HL-60/S4 (cell line): Measurements from ENCODE around the gene RPS6KB1.
"Not testable (repeated sequence)": the region's sequence is repeated elsewhere in the genome, so short reads cannot be mapped to it uniquely, and the experiment has no call there.

Experiments
- in situ Hi-C: fragments of 300-500 bp; cut with MboI; formaldehyde crosslinking; loops from 2 replicates; pipeline ENCODE4 v1.14.3; 2022; ENCODE audit warnings: low sequenced_read_pairs

RPS6KB1 gene

DNA sequence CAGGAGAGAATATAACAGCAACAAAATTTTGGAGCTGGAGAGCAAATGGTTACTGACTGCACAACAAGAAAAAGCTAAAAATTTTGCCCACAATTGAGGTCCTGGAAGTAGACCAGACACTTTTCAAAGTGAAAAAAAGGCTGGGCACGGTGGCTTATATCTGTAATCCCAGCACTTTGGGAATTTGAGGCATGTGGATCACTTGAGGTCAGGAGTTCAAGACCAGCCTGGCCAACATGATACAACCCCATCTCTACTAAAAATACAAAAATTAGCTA, 23.0 kb upstream of the RPS6KB1 start:
- in situ Hi-C loops, result no loop called here

DNA sequence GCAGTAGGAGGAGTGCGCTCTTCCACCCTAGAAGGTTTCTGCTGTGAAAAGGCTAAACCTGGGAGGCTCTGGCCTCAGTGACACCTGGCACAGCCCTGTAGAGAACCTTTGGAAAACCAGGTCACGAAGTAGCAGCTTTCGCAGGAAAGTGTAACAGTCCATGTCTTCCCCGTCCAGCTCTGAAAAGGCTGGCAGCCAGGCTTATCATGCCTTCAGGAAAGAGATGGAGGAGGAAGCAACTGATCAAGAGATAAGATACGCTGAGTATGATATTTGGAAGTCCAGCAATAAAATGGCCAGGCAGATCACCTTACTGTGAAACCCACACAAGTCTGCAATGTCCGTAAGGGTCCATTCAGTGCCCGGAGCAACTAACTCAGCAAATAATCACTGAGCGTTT, 22.4 kb upstream of the RPS6KB1 start:
- in situ Hi-C loops, result no loop called here

DNA sequence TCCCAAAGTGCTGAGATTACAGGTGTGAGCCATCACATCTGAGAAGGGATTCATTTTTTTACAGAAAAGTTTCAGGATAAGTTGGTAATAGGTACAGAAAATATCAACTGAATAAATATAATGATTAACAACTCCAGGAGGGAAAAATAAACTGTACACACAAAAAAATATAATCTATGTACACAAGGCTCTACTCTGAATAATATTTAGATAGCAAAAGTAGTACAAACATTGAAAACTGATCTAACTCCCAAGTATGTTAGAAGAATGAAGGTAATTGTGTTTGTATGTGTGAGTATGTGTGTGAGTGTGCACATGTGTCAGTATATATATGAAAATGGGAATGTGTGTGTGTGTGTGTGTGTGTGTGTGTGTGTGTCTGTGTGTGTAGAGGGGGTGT, 20.6 kb upstream of the RPS6KB1 start:
- in situ Hi-C loops, result no loop called here

DNA sequence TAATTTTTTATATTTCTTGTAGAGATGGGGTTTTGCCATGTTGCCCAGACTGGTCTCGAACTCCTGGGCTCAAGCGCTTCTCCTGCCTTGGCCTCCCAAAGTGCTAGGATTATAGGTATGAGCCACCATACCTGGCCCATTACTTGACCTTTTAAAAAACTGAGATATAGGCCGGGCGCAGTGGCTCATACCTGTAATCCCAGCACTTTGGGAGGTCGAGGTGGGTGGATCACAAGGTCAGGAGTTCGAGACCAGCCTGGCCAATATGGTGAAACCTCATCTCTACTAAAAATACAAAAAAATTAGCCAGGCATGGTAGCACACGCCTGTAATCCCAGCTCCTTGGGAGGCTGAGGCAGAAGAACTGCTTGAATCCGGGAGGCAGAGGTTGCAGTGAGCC, 19.5 kb upstream of the RPS6KB1 start:
- in situ Hi-C loops, result not testable (repeated sequence)

DNA sequence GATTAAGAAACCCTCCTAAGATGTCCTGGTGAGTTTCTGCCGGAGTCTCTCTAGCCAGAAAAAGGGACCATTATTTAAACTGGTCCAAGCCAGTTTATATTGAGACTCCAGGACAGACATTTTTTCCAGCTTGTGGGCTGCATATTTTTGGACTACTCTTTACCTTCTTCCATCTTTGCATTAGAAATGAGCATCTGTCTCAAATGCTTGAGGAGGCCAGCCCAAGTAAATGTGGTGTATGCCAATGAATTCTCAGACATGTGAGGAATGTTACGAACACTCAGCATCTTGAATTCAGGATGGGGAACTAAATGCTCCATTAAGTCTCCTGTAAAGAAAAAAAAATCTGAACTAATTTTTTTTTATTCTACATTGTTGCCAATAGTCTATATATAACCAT, 18.5 kb upstream of the RPS6KB1 start:
- in situ Hi-C loops, result no loop called here

DNA sequence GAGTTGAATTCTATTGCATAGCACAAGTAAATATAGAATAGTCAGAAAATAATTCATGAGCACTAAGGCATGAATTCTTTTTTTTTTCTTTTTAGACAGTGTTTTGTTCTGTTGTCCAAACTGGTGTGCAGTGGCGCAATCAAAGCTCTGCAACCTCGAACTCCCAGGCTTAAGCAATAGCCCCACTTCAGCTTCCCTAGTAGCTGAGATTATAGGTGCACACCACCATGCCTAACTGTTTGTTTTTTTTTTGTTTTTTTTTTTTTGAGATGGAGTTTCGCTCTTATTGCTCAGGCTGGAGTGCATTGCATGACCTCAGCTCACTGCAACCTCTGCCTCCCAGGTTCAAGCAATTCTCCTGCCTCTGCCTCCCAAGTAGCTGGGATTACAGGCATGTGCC, 16.8 kb upstream of the RPS6KB1 start:
- in situ Hi-C loops, result no loop called here

DNA sequence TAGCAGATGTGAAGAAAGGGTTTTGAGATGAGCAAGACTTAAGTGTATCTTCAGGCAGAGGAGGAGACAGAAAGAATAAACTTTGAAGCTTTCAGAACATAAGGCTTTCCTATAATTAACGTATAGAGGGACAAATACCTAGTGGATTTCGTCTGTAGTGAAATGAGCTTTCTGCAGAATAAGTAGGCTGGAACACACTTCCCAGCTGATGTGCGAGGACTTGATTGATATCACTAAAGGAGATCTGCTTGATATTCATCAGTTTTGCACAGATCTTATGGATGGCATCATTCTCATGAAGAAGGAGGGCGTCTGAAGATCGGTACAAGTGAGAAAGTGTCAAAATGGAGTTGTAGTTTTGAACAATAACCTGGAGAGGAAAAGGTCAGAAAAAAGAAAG, 15.0 kb upstream of the RPS6KB1 start:
- in situ Hi-C loops, result no loop called here

DNA sequence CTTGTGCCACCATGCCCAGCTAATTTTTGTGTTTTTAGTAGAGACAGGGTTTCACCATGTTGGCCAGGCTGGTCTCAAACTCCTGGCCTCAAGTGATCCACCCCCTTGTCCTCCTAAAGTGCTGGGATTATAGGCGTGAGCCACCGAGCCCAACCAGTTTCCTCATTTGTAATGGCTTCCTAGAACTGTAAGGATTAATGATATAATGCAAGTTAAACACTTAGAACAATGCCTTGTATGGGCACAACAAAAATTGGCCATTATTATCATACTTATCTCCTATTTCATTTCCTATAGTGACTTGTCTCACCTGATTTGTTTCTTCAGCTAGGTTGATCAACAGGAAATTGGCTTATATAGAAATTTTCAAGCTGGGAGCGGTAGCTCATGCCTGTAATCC, 14.3 kb upstream of the RPS6KB1 start:
- in situ Hi-C loops, result no loop called here

DNA sequence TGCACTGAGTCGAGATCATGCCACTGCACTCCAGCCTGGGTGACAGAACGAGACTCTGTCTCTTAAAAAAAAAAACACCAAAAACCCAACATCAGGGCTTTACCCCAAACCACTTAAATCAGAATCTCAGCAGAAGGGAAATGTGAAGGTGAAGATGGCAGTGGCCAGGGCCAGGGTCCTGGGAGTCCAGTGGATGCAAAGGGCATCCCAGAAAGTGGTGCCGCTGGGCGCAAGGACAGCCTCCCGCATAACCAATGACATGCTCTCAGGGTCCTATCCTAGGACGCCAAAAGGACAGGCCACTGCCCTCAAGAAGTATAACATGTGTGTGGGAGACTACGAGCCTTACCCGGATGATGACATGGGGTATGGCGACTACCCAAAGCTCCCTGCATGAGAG, 8.1 kb upstream of the RPS6KB1 start:
- in situ Hi-C loops, result no loop called here

DNA sequence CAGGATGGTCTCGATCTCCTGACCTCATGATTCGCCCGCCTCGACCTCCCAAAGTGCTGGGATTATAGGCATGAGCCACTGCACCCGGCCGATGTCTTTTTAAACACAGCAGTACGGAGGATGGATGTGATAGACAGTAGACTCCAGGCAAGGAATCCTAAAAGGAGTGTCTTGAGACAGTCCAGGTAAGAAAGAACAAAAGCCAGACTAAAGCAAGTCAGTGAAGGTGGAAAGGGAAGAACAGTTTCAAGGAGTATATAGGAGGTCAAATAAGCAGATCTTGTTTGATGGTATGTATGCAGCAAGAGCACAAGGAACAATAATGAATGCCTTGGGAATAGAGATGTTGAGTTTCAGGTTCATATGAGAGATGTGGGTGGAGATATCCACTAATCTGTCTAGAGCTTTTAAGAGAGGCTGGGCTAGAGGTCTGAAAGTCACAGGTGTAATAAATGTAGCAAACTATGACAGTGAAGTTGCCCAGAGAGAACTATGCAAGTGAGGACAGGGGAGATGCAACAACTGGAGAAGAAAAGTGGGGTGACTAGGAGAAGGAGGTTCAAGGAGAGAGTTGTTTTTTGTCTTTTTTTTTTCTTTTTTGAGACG, 4.7 kb upstream of the RPS6KB1 start:
- in situ Hi-C loops, result no loop called here

DNA sequence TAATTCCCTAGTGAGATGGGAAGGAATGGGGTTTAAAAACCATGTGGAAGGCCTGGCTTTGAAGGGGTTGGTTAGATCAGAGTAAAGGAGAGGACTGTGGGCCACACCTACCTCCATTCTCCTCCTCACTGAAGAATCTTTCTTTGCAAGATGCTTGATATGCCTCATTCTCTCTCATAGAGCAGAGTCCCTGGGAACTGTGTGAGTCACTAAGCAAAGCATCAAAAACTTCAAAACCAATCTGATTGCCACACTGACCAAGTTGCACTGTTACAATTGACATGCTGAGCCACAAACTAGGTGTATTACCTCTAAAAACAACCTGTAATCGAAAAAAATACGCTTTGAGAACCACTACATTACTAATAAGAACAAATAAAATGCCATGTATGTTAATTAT, 2.2 kb upstream of the RPS6KB1 start:
- in situ Hi-C loops, result no loop called here

DNA sequence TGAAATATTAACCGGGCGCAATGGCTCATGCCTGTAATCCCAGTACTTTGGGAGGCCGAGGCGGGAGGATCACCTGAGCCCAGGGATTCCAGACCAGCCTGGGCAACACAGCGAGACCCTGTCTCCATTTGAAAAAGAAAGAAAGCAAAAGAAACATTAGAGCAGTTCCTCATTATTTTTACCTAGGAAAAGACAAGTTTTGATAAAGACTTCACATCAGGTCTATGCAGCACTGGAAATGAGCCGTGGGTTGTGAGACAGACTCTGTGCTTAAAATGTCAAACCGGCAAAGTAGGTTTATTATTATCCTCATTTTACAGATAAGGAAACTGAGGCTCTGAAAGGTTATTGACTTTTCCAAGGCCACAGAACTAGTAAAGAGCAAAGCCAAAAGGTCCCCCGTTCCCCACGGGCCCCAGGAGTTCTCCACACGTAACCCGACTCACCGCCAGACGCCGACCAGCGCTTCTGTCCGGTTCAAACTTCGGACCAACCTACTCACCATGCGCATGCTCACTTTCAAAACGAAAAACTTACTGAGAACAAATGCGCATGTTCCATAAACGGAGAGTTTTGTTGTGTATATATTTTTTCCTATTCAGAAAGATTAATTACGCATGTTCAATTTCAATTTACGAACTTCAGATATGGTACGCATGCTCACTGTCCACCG, 534 bp upstream of the RPS6KB1 start:
- in situ Hi-C loops, result no loop called here

DNA sequence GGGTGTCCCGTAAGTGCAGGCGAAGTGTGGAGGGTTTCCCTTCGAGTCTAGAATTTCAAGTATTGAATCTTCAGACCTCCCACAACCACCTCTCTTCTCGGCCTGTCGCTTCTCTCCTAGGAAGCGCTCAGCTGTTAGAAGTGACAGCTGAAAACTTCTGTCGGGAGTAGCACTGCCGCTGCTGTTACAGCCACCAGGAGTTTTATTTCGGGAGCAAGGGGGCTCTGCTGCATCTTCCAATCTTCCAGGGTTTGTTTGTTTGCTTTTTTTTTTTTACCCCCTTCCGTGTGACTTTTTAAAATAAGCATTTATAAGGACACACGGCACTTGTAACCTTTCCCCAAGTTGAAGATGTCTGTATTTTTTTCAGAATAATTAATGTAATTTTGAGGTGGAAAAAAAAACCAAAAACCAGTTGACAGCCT, 767 bp downstream of the RPS6KB1 start:
- in situ Hi-C loops, result no loop called here

DNA sequence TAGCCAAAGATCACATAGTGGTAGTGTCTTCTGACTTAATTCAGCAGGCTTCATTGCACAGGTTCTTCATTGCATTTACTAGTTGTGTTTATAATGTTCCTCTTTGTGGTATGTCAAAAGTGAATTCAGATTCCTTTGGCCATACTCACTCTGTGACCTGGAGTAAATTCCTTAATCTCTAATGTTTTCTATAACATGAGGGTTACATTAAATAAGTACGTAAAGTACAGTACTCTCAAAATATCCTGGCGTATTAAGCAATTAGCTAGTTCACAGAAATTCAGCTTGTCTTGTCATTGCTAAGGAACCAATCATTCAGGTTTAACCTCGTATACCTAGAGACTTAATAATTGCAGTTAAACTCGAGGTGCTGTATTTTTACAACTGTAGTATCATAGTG, 4.2 kb downstream of the RPS6KB1 start:
- in situ Hi-C loops, result no loop called here

DNA sequence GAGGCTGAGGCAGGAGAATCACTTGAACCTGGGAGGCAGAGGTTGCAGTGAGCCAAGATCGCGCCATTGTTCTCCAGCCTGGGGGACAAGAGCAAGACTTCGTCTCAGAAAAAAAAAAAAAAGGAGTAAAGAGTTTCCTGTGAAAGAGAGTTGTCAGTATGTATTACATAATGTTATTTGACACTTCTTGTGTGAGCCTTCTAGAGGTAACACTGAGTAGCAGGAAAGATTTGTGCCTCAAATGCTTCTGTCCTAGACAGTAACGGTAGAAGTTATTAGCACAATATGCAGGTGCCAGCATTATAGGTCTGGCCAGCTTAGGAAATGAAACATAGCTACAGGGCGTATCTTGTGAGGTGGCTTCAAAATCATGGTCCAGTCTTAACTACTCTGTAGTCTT, 6.2 kb downstream of the RPS6KB1 start:
- in situ Hi-C loops, result no loop called here

DNA sequence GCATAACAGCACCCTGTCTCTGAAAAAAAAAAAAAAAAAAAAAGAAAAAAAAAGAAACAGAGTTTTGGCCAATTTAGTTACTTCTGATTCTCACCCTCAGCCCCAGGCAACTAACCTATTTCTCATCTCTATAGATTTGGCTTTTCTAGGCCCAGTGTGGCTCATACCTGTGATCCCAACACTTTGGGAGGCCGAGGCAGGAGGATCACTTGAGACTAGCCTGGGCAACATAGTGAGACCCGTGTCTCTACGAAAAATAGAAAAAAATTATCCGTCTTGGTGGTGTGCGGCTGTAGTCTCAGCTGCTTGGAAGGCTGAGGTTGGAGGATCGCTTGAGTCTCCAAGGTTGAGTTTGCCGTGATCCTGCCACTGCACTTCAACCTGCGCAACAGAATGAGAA, 8.7 kb downstream of the RPS6KB1 start:
- in situ Hi-C loops, result loop anchor here (25.0 kb wide), 1 partner anchor 211 kb away; no protein-coding TSS in a partner anchor

DNA sequence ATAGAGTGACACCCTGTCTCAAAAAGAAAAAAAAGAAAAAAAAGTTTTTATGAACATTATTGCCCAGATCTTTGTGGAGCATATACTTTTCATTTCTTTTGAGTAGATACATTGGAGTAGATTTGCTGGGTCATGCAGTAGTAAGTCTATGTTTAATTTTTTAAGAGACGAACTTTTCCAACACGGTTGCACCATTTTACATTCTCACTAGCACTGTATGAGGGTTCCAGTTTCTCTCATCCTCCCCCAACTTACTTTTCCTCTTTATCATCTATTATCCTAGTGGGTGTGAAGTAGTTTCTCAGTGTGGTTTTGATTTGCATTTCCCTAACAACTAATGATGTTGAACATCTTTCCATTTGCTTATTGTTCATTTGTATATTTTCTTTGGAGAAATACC, 10.5 kb downstream of the RPS6KB1 start:
- in situ Hi-C loops, result loop anchor here (25.0 kb wide), 1 partner anchor 209 kb away; no protein-coding TSS in a partner anchor

DNA sequence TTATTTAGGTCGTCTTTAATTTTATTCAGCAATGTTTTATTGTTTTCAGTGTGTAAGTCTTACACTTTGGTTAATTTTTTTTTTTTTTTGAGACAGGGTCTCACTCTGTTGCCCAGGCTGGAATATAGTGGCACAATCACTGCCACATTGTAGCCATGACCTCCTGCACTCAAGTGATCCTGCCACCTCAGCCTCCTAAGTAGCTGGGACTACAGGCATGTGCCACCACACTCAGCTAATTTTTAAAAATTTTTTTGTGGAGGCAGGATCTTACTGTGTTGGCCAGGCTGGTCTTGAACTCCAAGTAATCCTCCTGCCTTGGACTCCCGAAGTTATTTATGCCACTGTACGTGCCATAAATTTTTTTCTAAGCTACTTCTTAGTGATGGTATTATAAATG, 14.5 kb downstream of the RPS6KB1 start:
- in situ Hi-C loops, result loop anchor here (25.0 kb wide), 1 partner anchor 205 kb away; no protein-coding TSS in a partner anchor

DNA sequence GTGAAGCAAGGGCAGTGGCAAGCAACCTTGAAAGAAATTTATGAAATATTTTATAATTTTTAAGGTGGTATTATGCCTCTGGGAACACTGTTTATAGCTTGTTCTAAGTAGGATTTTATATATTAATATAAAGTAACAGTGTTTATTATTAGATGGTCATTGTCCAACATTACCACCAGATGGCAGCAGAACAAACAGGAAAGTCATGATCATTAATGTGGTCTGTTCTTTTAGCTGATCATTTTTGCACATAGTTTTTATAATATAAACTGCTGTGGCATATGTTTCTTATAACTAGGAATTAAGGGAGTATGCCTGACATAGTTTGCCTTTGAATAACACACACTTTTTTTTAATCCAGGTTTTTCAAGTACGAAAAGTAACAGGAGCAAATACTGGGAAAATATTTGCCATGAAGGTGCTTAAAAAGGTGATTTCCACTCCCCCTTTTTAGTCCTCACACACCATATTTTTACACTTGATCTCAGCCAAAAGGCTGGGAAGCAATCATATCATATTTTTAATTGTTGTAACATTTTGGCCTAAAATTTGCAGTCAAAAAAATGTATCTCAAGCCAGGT, 21.4 kb downstream of the RPS6KB1 start:
- in situ Hi-C loops, result loop anchor here (25.0 kb wide), 1 partner anchor 198 kb away; no protein-coding TSS in a partner anchor

DNA sequence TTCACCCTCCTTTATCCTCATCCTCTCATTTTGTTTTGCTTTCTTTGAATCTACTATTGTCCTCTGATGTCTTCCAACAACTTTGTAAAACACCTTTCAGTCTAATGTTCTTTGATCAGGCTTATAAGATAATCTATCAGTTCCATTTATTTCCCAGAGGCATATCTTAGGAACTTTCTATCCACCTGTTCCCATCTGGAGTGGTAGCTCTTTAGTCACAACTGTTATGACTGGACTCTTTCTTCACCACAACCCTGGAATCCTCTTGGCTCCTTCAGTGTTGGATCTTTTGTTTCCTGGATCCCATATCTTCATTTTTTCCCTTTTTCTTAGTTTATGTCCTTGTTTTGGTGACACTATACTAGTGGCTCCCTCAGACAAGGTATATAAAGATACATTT, 23.5 kb downstream of the RPS6KB1 start:
- in situ Hi-C loops, result loop anchor here (25.0 kb wide), 1 partner anchor 196 kb away; no protein-coding TSS in a partner anchor

DNA sequence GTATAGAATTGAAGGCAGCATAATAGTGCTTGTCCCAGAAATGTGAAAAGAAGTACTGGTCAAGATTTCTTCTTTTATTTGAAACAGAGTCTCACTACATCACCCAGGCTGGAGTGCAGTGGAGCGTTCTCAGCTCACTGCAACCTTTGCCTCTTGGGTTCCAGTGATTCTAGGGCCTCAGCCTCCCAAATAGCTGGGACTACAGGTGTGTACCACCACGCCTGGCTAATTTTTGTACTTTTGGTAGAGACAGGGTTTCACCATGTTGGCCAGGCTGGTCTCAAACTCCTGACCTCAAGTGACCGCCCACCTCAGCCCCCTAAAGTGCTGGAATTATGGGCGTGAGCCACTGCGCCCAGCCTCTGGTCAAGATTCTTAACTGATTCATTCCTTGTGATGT, 27.7 kb downstream of the RPS6KB1 start:
- in situ Hi-C loops, result loop anchor here (25.0 kb wide), 1 partner anchor 192 kb away; no protein-coding TSS in a partner anchor

DNA sequence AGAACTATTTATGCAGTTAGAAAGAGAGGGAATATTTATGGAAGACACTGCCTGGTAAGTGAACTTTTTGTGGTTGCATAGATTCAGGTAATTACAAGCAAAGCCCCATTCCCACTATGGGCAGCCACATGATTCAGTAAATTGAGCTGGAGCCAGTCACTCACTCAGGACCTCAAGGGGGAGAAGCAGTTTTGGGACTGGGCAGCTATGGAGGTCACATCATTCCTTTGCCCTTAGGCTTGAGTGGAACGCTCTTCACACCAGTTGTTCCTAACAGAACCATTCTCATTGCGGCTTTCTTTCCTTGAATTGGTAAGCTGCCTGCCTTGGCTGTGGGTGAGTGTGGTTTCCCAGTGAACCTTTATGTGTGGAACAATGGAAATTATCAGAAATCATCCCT, 37.2 kb downstream of the RPS6KB1 start:
- in situ Hi-C loops, result not testable (repeated sequence)
